NCI-H128 (cell line): ENCODE results near the gene PBX3.

Source experiments
- DNase-seq: peaks from one replicate; lab custom pipeline; 2025; ENCODE audit not compliant: unreplicated experiment; lab: John Stamatoyannopoulos, UW

The PBX3 gene

GRCh38 chr9:125968714-125969374, 221.7 kb downstream of the PBX3 start:
- DNase-seq, result no peak

- DNase-seq, result no peak
Measured at GRCh38 chr9:125969462-125969861, 222.3 kb downstream of the PBX3 start.

- DNase-seq, result no peak
Measured at GRCh38 chr9:125969868-125970267, 222.7 kb downstream of the PBX3 start.

- DNase-seq, result no peak
Measured at GRCh38 chr9:125970340-125970739, 223.2 kb downstream of the PBX3 start.

- no peak for DNase-seq
Measured at GRCh38 chr9:125971050-125971449, 223.9 kb downstream of the PBX3 start.

- no peak for DNase-seq
Measured at GRCh38 chr9:125972012-125972729, 225.0 kb downstream of the PBX3 start.

- no peak for DNase-seq
Measured at GRCh38 chr9:125973547-125973946, 226.4 kb downstream of the PBX3 start.

GRCh38 chr9:125974705-125975104, 227.5 kb downstream of the PBX3 start:
- no peak for DNase-seq

- DNase-seq, result no peak
Measured at GRCh38 chr9:125977223-125977622, 230.1 kb downstream of the PBX3 start.

GRCh38 chr9:125979383-125979782, 232.2 kb downstream of the PBX3 start:
- DNase-seq, result no peak

GRCh38 chr9:125982798-125983406, 235.7 kb downstream of the PBX3 start:
- no peak for DNase-seq

- no peak for DNase-seq
Measured at GRCh38 chr9:125983681-125984080, 236.5 kb downstream of the PBX3 start.

- no peak for DNase-seq
Measured at GRCh38 chr9:125984461-125984860, 237.3 kb downstream of the PBX3 start.

GRCh38 chr9:125985142-125985997, 238.2 kb downstream of the PBX3 start:
- DNase-seq, result no peak

GRCh38 chr9:125985998-125986655, 239.0 kb downstream of the PBX3 start:
- DNase-seq, result no peak

- DNase-seq, result no peak
Measured at GRCh38 chr9:125986966-125987365, 239.8 kb downstream of the PBX3 start.

- no peak for DNase-seq
Measured at GRCh38 chr9:125987420-125987819, 240.2 kb downstream of the PBX3 start.

- no peak for DNase-seq
Measured at GRCh38 chr9:125988479-125989050, 241.4 kb downstream of the PBX3 start.

GRCh38 chr9:125989090-125989501, 241.9 kb downstream of the PBX3 start:
- no peak for DNase-seq

GRCh38 chr9:125989524-125990180, 242.5 kb downstream of the PBX3 start:
- DNase-seq, result no peak
